Measurements from ENCODE around the gene APMAP.

APMAP gene

GRCh38 chr20:25006431-25007167 lies 14.0 kb upstream of the APMAP start:
- no peak for TF ChIP-seq GATA3 (IDR thresholded peaks at IDR 0.05; ENCODE audit: low read depth, low read length)
- TF ChIP-seq GATA2 (IDR thresholded peaks at IDR 0.05; ENCODE audit: low read depth, low read length), result no peak

- TF ChIP-seq GATA2 (IDR thresholded peaks at IDR 0.05; ENCODE audit: low read depth, low read length) (no peak), GATA3 (IDR thresholded peaks at IDR 0.05; ENCODE audit: low read depth, low read length) (no peak)
These were observed 13.1 kb upstream of the APMAP start for GRCh38 chr20:25005661-25006060.

- no peak for TF ChIP-seq GATA2 (IDR thresholded peaks at IDR 0.05; ENCODE audit: low read depth, low read length)
- no peak for TF ChIP-seq GATA3 (IDR thresholded peaks at IDR 0.05; ENCODE audit: low read depth, low read length)
These were observed 12.7 kb upstream of the APMAP start for GRCh38 chr20:25005220-25005619.

- TF ChIP-seq GATA2 (IDR thresholded peaks at IDR 0.05; ENCODE audit: low read depth, low read length) (no peak), GATA3 (IDR thresholded peaks at IDR 0.05; ENCODE audit: low read depth, low read length) (no peak)
These were observed 10.5 kb upstream of the APMAP start for GRCh38 chr20:25003002-25003401.

GRCh38 chr20:25000268-25000801 lies 7.8 kb upstream of the APMAP start:
- TF ChIP-seq GATA2 (IDR thresholded peaks at IDR 0.05; ENCODE audit: low read depth, low read length) (no peak), GATA3 (IDR thresholded peaks at IDR 0.05; ENCODE audit: low read depth, low read length) (no peak)

- no peak for TF ChIP-seq GATA3 (IDR thresholded peaks at IDR 0.05; ENCODE audit: low read depth, low read length)
- TF ChIP-seq GATA2 (IDR thresholded peaks at IDR 0.05; ENCODE audit: low read depth, low read length), result no peak
These were observed 7.0 kb upstream of the APMAP start for GRCh38 chr20:24999568-24999967.

GRCh38 chr20:24998631-24999445 lies 6.3 kb upstream of the APMAP start:
- no peak for TF ChIP-seq GATA2 (IDR thresholded peaks at IDR 0.05; ENCODE audit: low read depth, low read length)
- TF ChIP-seq GATA3 (IDR thresholded peaks at IDR 0.05; ENCODE audit: low read depth, low read length), result no peak

- TF ChIP-seq GATA3 (IDR thresholded peaks at IDR 0.05; ENCODE audit: low read depth, low read length), result no peak
- no peak for TF ChIP-seq GATA2 (IDR thresholded peaks at IDR 0.05; ENCODE audit: low read depth, low read length)
These were observed 5.6 kb upstream of the APMAP start for GRCh38 chr20:24998121-24998520.

- TF ChIP-seq GATA2 (IDR thresholded peaks at IDR 0.05; ENCODE audit: low read depth, low read length) (no peak), GATA3 (IDR thresholded peaks at IDR 0.05; ENCODE audit: low read depth, low read length) (no peak)
These were observed 4.2 kb upstream of the APMAP start for GRCh38 chr20:24996449-24997377.

- no peak for TF ChIP-seq GATA2 (IDR thresholded peaks at IDR 0.05; ENCODE audit: low read depth, low read length)
- no peak for TF ChIP-seq GATA3 (IDR thresholded peaks at IDR 0.05; ENCODE audit: low read depth, low read length)
These were observed 3.3 kb upstream of the APMAP start for GRCh38 chr20:24995741-24996448.

GRCh38 chr20:24994470-24995368 lies 2.2 kb upstream of the APMAP start:
- TF ChIP-seq GATA3 (IDR thresholded peaks at IDR 0.05; ENCODE audit: low read depth, low read length), result no peak
- TF ChIP-seq GATA2 (IDR thresholded peaks at IDR 0.05; ENCODE audit: low read depth, low read length), result no peak

GRCh38 chr20:24994186-24994465 lies 1.6 kb upstream of the APMAP start:
- no peak for TF ChIP-seq GATA2 (IDR thresholded peaks at IDR 0.05; ENCODE audit: low read depth, low read length)
- TF ChIP-seq GATA3 (IDR thresholded peaks at IDR 0.05; ENCODE audit: low read depth, low read length), result no peak

Measured in SH-SY5Y (cell line).